PC-3 (cell line): ENCODE results near the gene RAMAC.

ENCODE experiments used
- EZH2phosphoT487 ChIP-seq: fragments of 300-600 bp; sonication (generic); IDR thresholded peaks from 2 replicates; pipeline ENCODE4 v1.6.1; 2018; ENCODE audit warnings: mild to moderate bottlenecking, antibody characterized with exemption, low read length, borderline replicate concordance
- TF ChIP-seq, protein P1 (sequence below): fragments of 300-600 bp; sonication (generic); conservative IDR thresholded peaks from 2 replicates; pipeline ENCODE4 v1.5.1; 2017; ENCODE audit warnings: antibody characterized with exemption, low read depth, mild to moderate bottlenecking, low read length

DNA sequence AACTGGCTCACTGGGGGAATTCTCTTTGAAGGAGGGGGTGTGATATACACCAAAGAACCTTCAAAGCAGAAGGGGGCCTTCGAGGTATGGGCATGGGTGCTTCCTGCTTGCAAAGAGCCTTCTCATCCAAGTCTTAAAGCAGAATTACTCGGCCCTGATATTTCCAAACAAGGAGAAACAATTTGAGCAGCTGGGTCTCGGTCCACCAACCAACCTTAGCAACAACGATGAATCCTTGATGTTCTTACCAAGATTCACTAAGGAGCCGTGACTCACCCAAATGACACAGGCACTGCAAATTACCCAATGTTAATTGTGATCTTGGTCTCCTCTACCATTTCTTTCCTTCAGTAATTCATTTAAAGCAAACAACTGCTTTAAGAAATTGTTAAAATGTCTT lies 41.2 kb upstream of the RAMAC start:
- TF ChIP-seq EZH2phosphoT487, result no peak
- TF ChIP-seq, protein P1, sequence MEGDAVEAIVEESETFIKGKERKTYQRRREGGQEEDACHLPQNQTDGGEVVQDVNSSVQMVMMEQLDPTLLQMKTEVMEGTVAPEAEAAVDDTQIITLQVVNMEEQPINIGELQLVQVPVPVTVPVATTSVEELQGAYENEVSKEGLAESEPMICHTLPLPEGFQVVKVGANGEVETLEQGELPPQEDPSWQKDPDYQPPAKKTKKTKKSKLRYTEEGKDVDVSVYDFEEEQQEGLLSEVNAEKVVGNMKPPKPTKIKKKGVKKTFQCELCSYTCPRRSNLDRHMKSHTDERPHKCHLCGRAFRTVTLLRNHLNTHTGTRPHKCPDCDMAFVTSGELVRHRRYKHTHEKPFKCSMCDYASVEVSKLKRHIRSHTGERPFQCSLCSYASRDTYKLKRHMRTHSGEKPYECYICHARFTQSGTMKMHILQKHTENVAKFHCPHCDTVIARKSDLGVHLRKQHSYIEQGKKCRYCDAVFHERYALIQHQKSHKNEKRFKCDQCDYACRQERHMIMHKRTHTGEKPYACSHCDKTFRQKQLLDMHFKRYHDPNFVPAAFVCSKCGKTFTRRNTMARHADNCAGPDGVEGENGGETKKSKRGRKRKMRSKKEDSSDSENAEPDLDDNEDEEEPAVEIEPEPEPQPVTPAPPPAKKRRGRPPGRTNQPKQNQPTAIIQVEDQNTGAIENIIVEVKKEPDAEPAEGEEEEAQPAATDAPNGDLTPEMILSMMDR, result no peak
